A673 (cell line): ENCODE results near the gene OR6P1. TPM values are rescaled to one million over a fixed set of nuclear protein-coding genes. Genes with fewer than 3 reads are reported as not detected.

ENCODE experiments used
- Bru-seq: library from RNA; stranded (reverse); fragments of 400-500 nt; gene quantifications from one replicate; lab custom pipeline; 2021; lab: Mats Ljungman, UMichigan
- BruChase-seq, 2 experiments: library from RNA; stranded (reverse); fragments of 400-500 nt; gene quantifications; one replicate each; lab custom pipeline; 2021; lab: Mats Ljungman, UMichigan
- BruUV-seq: library from RNA; stranded (reverse); fragments of 400-500 nt; replicated peaks from 2 replicates; lab custom pipeline; 2021; lab: Mats Ljungman, UMichigan
- CTCF ChIA-PET: fragments of 300-600 bp; sonication (Branson Sonifier 250); formaldehyde crosslinking; loops from one replicate; lab custom pipeline; 2022; ENCODE audit warnings: antibody characterized with exemption; lab: Charles Lee
- POLR2A ChIA-PET: fragments of 300-600 bp; sonication (Branson Sonifier 250); formaldehyde crosslinking; loops from one replicate; lab custom pipeline; 2022; ENCODE audit warnings: antibody characterized with exemption; ENCODE audit not compliant: low non-redundant PET; lab: Charles Lee
- DNase-seq: peaks from one replicate; pipeline ENCODE4 v3.0.0-alpha.2; 2015; ENCODE audit warnings: low spot score
- H3K27ac ChIP-seq: fragments of 200-600 bp; sonication (generic); 2 replicates; pipeline ENCODE4 v1.5.1; 2016; ENCODE audit warnings: mixed run types, low read depth, mild to moderate bottlenecking, mixed read lengths, antibody characterized with exemption, low read length; ENCODE audit not compliant: poor library complexity, severe bottlenecking
- H3K27me3 ChIP-seq: fragments of 200-600 bp; sonication (generic); replicated peaks from 2 replicates; pipeline ENCODE4 v1.6.1; 2017; ENCODE audit warnings: mixed run types, low read depth, mild to moderate bottlenecking, mixed read lengths, antibody characterized with exemption, low read length; ENCODE audit not compliant: insufficient read depth, poor library complexity
- H3K36me3 ChIP-seq: fragments of 200-600 bp; sonication (generic); 2 replicates; pipeline ENCODE4 v1.6.1; 2016; ENCODE audit warnings: mixed run types, mild to moderate bottlenecking, mixed read lengths, antibody characterized with exemption, low read length; ENCODE audit not compliant: insufficient read depth, poor library complexity, severe bottlenecking
- H3K4me1 ChIP-seq: fragments of 200-600 bp; sonication (generic); 2 replicates; pipeline ENCODE4 v1.6.1; 2017; ENCODE audit warnings: mixed run types, mild to moderate bottlenecking, mixed read lengths, antibody characterized with exemption, low read length; ENCODE audit not compliant: insufficient read depth, poor library complexity, severe bottlenecking
- H3K4me3 ChIP-seq: fragments of 200-600 bp; sonication (generic); 2 replicates; pipeline ENCODE4 v1.5.1; 2016; ENCODE audit warnings: low read depth, mixed run types, mild to moderate bottlenecking, mixed read lengths, low read length; ENCODE audit not compliant: poor library complexity, severe bottlenecking
- H3K9me3 ChIP-seq: fragments of 200-600 bp; sonication (generic); 2 replicates; pipeline ENCODE4 v1.6.1; 2016; ENCODE audit warnings: mixed run types, low read depth, mild to moderate bottlenecking, mixed read lengths, antibody characterized with exemption, low read length; ENCODE audit not compliant: poor library complexity, severe bottlenecking
- CTCF ChIP-seq: fragments of 300-800, 200-600 bp; sonication (generic); conservative IDR thresholded peaks from 2 replicates; pipeline ENCODE4 v1.5.1; 2017; ENCODE audit warnings: low read depth, mild to moderate bottlenecking, antibody characterized with exemption, low read length, moderate library complexity, mixed read lengths
- EZH2 ChIP-seq: fragments of 200-600 bp; sonication (generic); IDR thresholded peaks from 2 replicates; pipeline ENCODE4 v1.6.1; 2017; ENCODE audit warnings: borderline replicate concordance, low read depth, mild to moderate bottlenecking, mixed read lengths, antibody characterized with exemption, low read length; ENCODE audit not compliant: poor library complexity, severe bottlenecking
- intact Hi-C: fragments of 100-400 bp; cut with micrococcal nuclease; formaldehyde crosslinking; loops from one replicate; pipeline ENCODE4 v1.10.0; 2022; ENCODE audit not compliant: unreplicated experiment
- long read RNA-seq: library from polyadenylated mRNA; stranded (forward); transcript quantifications from one replicate; pipeline ENCODE4 v2.0.0, GENCODE V29; 2022
- total RNA-seq: library from RNA; stranded (reverse); gene quantifications from 2 replicates; pipeline ENCODE4 v1.2.3, GENCODE V29; 2021

The OR6P1 gene
- not detected in 2 replicates for total RNA-seq
- Bru-seq, nascent RNA = percentile 5 among the genes with signal in this experiment
- not detected for BruChase-seq, experiment 1, labeled RNA remaining after a 2-hour chase
- percentile 4 among the genes with signal in this experiment for BruChase-seq, experiment 2, labeled RNA remaining after a 6-hour chase
- long read RNA-seq = 0 reads

GRCh38 chr1:158570480-158570879 lies at the start of gene OR6P1:
Gene OR6P1 (minus strand): TSS chr1:158570580. CDS start chr1:158563604, 6,976 bp downstream.
- no peaks in the 10 kb centered on the region for H3K9me3 ChIP-seq
- BruUV-seq = no TSS peak
- no peaks in the 10 kb centered on the region for H3K36me3 ChIP-seq
- TF ChIP-seq CTCF (no peak), EZH2 (no peak)
- ChIA-PET CTCF (no interaction called here), POLR2A (no interaction called here)
- peaks cover 6% of the 10 kb centered on the region for H3K27me3 ChIP-seq
- no peaks in the 10 kb centered on the region for H3K4me1 ChIP-seq
- DNase-seq = no peak
- no peak within 1 kb of the TSS for H3K27ac ChIP-seq
- intact Hi-C loops = no loop called here
- no peak within 1 kb of the TSS for H3K4me3 ChIP-seq

GRCh38 chr1:158613764-158614163 lies 43.4 kb upstream of the OR6P1 start:
- intact Hi-C loops = no loop called here
- BruUV-seq = no TSS peak
- no peaks in the 10 kb centered on the region for H3K9me3 ChIP-seq

GRCh38 chr1:158611916-158612315 lies 41.5 kb upstream of the OR6P1 start:
- DNase-seq = no peak
- Histone ChIP-seq H3K27ac (no peak overlapping the region), H3K9me3 (no peaks in the 10 kb centered on the region), H3K4me3 (no peak overlapping the region), H3K36me3 (no peaks in the 10 kb centered on the region), H3K4me1 (no peaks in the 10 kb centered on the region), H3K27me3 (peaks cover 4% of the 10 kb centered on the region)
- POLR2A ChIA-PET = interaction anchor here (0.6 kb wide), 1 partner anchor 8 kb away, joined by 3 read pairs; no protein-coding TSS in a partner anchor
- no TSS peak for BruUV-seq
- intact Hi-C loops = no loop called here
- CTCF ChIA-PET = no interaction called here
- TF ChIP-seq CTCF (no peak), EZH2 (no peak)

More at GRCh38 chr1:158613764-158614163, 43.4 kb upstream of the OR6P1 start:
- POLR2A ChIA-PET = no interaction called here
- no peak for DNase-seq
- Histone ChIP-seq H3K36me3 (no peaks in the 10 kb centered on the region), H3K27me3 (peaks cover 4% of the 10 kb centered on the region), H3K4me1 (no peaks in the 10 kb centered on the region), H3K27ac (no peak overlapping the region), H3K4me3 (no peak overlapping the region)
- CTCF ChIA-PET = interaction anchor here (0.7 kb wide), 1 partner anchor 165 kb away, joined by 3 read pairs; no protein-coding TSS in a partner anchor
- TF ChIP-seq CTCF (no peak), EZH2 (no peak)
